ENCODE results near the gene GM2A.
"Not testable (repeated sequence)": the region's sequence is repeated elsewhere in the genome, so short reads cannot be mapped to it uniquely, and the experiment has no call there.

The GM2A gene

GRCh38 chr5:151284392-151284967 is 31.5 kb downstream of the GM2A start:
- in situ Hi-C loops (cut with HindIII; ENCODE audit: low sequenced_read_pairs), result no loop called here

- in situ Hi-C loops (cut with HindIII; ENCODE audit: low sequenced_read_pairs), result no loop called here
Observed at GRCh38 chr5:151285683-151286082, 32.7 kb downstream of the GM2A start.

GRCh38 chr5:151286246-151286645 is 33.3 kb downstream of the GM2A start:
- in situ Hi-C loops (cut with HindIII; ENCODE audit: low sequenced_read_pairs), result no loop called here

- in situ Hi-C loops (cut with HindIII; ENCODE audit: low sequenced_read_pairs), result no loop called here
Observed at GRCh38 chr5:151288180-151288579, 35.2 kb downstream of the GM2A start.

GRCh38 chr5:151293624-151294023 is 40.6 kb downstream of the GM2A start:
- in situ Hi-C loops (cut with HindIII; ENCODE audit: low sequenced_read_pairs), result no loop called here

- in situ Hi-C loops (cut with HindIII; ENCODE audit: low sequenced_read_pairs), result no loop called here
Observed at GRCh38 chr5:151295138-151295537, 42.2 kb downstream of the GM2A start.

GRCh38 chr5:151295791-151296477 is 42.9 kb downstream of the GM2A start:
- in situ Hi-C loops (cut with HindIII; ENCODE audit: low sequenced_read_pairs), result no loop called here

GRCh38 chr5:151296478-151296830 is 43.5 kb downstream of the GM2A start:
- in situ Hi-C loops (cut with HindIII; ENCODE audit: low sequenced_read_pairs), result no loop called here

- in situ Hi-C loops (cut with HindIII; ENCODE audit: low sequenced_read_pairs), result no loop called here
Observed at GRCh38 chr5:151296974-151297373, 44.0 kb downstream of the GM2A start.

GRCh38 chr5:151298063-151298855 is 45.3 kb downstream of the GM2A start:
- in situ Hi-C loops (cut with HindIII; ENCODE audit: low sequenced_read_pairs), result no loop called here

GRCh38 chr5:151303666-151304065 is 50.7 kb downstream of the GM2A start, which contains the start of gene SLC36A3:
Gene SLC36A3 (minus strand): TSS chr5:151303766. CDS start chr5:151303354, 412 bp downstream.
- in situ Hi-C loops (cut with HindIII; ENCODE audit: low sequenced_read_pairs), result no loop called here

GRCh38 chr5:151309266-151309665 is 56.3 kb downstream of the GM2A start:
- in situ Hi-C loops (cut with HindIII; ENCODE audit: low sequenced_read_pairs), result not testable (repeated sequence)

GRCh38 chr5:151309821-151310220 is 56.8 kb downstream of the GM2A start:
- in situ Hi-C loops (cut with HindIII; ENCODE audit: low sequenced_read_pairs), result not testable (repeated sequence)

GRCh38 chr5:151310932-151311331 is 57.9 kb downstream of the GM2A start:
- in situ Hi-C loops (cut with HindIII; ENCODE audit: low sequenced_read_pairs), result no loop called here

- in situ Hi-C loops (cut with HindIII; ENCODE audit: low sequenced_read_pairs), result no loop called here
Observed at GRCh38 chr5:151312756-151313324, 59.9 kb downstream of the GM2A start.

- in situ Hi-C loops (cut with HindIII; ENCODE audit: low sequenced_read_pairs), result no loop called here
Observed at GRCh38 chr5:151313357-151313756, 60.4 kb downstream of the GM2A start.

GRCh38 chr5:151315998-151316597 is 63.1 kb downstream of the GM2A start:
- in situ Hi-C loops (cut with HindIII; ENCODE audit: low sequenced_read_pairs), result no loop called here

- in situ Hi-C loops (cut with HindIII; ENCODE audit: low sequenced_read_pairs), result no loop called here
Observed at GRCh38 chr5:151317871-151318270, 64.9 kb downstream of the GM2A start.

GRCh38 chr5:151318850-151319732 is 66.1 kb downstream of the GM2A start:
- in situ Hi-C loops (cut with HindIII; ENCODE audit: low sequenced_read_pairs), result no loop called here

All from endothelial cell of hepatic sinusoid (primary cell).